ENCODE data around the gene APOA4. TPM values are rescaled to one million over a fixed set of nuclear protein-coding genes. Genes with fewer than 3 reads are reported as not detected.
A peak's percentile ranks its signal among the peaks of the same experiment; 100 is the strongest.

Gene APOA4
- total and polyA plus RNA-seq, 9 of the 15 experiments (the other 6 are each of a cell fraction or from before 2014, with no cell fraction given), result 0.07 TPM; not detected in 8

- no peak for TF ChIP-seq PREB (CRISPR knock-in tag; IDR thresholded peaks at IDR 0.05)
- peak; percentile 79; the same call in 1 of the 2 replicates for TF ChIP-seq HDAC6 (IDR thresholded peaks at IDR 0.05; ENCODE audit: low read depth, low read length)
- TF ChIP-seq EWSR1 (IDR thresholded peaks at IDR 0.05; ENCODE audit: borderline replicate concordance, low read depth, partially characterized antibody), result no peak
- TF ChIP-seq RBM17 (IDR thresholded peaks at IDR 0.05; ENCODE audit: borderline replicate concordance, low read depth, low read length), result no peak
- TF ChIP-seq GABPA (tag; conservative IDR thresholded peaks at IDR 0.05; ENCODE audit: low read depth), result peak; percentile 91
- TF ChIP-seq CHAMP1 (IDR thresholded peaks at IDR 0.05), result no peak
- TF ChIP-seq MEF2D (tag; conservative IDR thresholded peaks at IDR 0.05; ENCODE audit: low read depth), result no peak
- TF ChIP-seq ZBTB33 (CRISPR knock-in tag; IDR thresholded peaks at IDR 0.05), result no peak
- TF ChIP-seq SAP30 (IDR thresholded peaks at IDR 0.05; ENCODE audit: borderline replicate concordance, insufficient read depth, low read depth, low read length, poor library complexity, severe bottlenecking), result peak; percentile 80
- no peak for TF ChIP-seq ZNF140 (CRISPR knock-in tag; IDR thresholded peaks at IDR 0.05)
- no peak for TF ChIP-seq USF2 (CRISPR knock-in tag; IDR thresholded peaks at IDR 0.05)
- no peak for TF ChIP-seq HDAC3 (IDR thresholded peaks at IDR 0.05; ENCODE audit: borderline replicate concordance, partially characterized antibody)
- TF ChIP-seq E2F1 (CRISPR knock-in tag; IDR thresholded peaks at IDR 0.05), result peak; percentile 78
- no peak for TF ChIP-seq ZSCAN32 (CRISPR knock-in tag; IDR thresholded peaks at IDR 0.05)
- TF ChIP-seq THRAP3 (IDR thresholded peaks at IDR 0.05; ENCODE audit: borderline replicate concordance), result no peak
Measured at GRCh38 chr11:116772443-116773202, 50.5 kb downstream of the APOA4 start, which contains the start of gene BUD13 (continued).
